Transverse colon (tissue), 3 donors: ENCODE results near the gene ACP5.

Source experiments
- EP300 ChIP-seq: sonication (generic); formaldehyde crosslinking; IDR thresholded peaks from one replicate; pipeline ENCODE4 v1.6.1; 2017; ENCODE audit warnings: antibody characterized with exemption, low read depth
- POLR2A ChIP-seq: fragments of 450-650 bp; IDR thresholded peaks from one replicate; pipeline ENCODE4 v1.6.1; 2016; ENCODE audit warnings: antibody characterized with exemption, mild to moderate bottlenecking, moderate library complexity
- TF ChIP-seq, protein P1 (sequence below), 5 experiments: fragments of 200-600 bp in 3 of 5; fragments of 450-650 bp in 2 of 5; sonication (generic) in 3 of 5; IDR thresholded peaks; 1 replicate in 2 of 5; 2 replicates in 3 of 5; pipeline ENCODE4 v1.5.1; 2016 to 2017; ENCODE audit warnings: antibody characterized with exemption in 5 of 5, inconsistent platforms in 3 of 5, mild to moderate bottlenecking in 2 of 5, moderate library complexity in 1 of 5

DNA sequence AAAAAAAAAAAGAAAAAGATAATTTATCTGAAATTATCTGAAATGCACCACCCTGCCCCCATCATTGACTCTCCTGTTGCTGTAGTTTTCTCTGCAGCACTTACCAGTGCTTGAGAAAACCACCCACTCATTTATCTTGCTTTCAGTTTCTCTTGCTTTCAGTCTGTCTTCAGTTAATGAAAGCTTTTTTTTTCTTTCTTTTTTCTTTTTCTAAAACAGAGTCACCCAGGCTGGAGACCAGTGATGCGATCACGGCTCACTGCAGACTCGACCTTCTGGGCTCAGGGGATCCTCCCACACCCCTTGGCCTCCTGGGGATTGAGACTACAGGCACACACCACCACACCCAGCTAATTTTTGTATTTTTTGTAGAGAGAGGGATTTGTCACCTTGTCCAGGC lies 4.3 kb upstream of the ACP5 start:
- TF ChIP-seq, protein P1, sequence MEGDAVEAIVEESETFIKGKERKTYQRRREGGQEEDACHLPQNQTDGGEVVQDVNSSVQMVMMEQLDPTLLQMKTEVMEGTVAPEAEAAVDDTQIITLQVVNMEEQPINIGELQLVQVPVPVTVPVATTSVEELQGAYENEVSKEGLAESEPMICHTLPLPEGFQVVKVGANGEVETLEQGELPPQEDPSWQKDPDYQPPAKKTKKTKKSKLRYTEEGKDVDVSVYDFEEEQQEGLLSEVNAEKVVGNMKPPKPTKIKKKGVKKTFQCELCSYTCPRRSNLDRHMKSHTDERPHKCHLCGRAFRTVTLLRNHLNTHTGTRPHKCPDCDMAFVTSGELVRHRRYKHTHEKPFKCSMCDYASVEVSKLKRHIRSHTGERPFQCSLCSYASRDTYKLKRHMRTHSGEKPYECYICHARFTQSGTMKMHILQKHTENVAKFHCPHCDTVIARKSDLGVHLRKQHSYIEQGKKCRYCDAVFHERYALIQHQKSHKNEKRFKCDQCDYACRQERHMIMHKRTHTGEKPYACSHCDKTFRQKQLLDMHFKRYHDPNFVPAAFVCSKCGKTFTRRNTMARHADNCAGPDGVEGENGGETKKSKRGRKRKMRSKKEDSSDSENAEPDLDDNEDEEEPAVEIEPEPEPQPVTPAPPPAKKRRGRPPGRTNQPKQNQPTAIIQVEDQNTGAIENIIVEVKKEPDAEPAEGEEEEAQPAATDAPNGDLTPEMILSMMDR (IDR thresholded peaks at IDR 0.05) = no peak
- TF ChIP-seq POLR2A (no peak), EP300 (no peak)
